Cardiac septum (tissue), 1 donor: ENCODE measurements around the gene TUT7. TPM values are rescaled to one million over a fixed set of nuclear protein-coding genes. Genes with fewer than 3 reads are reported as not detected.

ENCODE experiments used
- DNase-seq: peaks from one replicate; pipeline ENCODE4 v3.0.0-alpha.2; 2020; ENCODE audit warnings: low spot score
- intact Hi-C: fragments of 100-400 bp; cut with DNase I; formaldehyde crosslinking; loops from one replicate; pipeline ENCODE4 v1.14.0; 2022
- total RNA-seq: library from RNA; stranded (reverse); fragmentation: NEBNext Ultra II Directional; extraction: Animal tissue kit (Norgen Biotek cat#: 25700); gene quantifications from one replicate; pipeline ENCODE4 v1.2.1, GENCODE V29; 2021
- donor health status: DM: no; HTN: no; CAD: no.

The TUT7 gene
- total RNA-seq, 1 donor from 2014 or later: 14.6 TPM

DNA sequence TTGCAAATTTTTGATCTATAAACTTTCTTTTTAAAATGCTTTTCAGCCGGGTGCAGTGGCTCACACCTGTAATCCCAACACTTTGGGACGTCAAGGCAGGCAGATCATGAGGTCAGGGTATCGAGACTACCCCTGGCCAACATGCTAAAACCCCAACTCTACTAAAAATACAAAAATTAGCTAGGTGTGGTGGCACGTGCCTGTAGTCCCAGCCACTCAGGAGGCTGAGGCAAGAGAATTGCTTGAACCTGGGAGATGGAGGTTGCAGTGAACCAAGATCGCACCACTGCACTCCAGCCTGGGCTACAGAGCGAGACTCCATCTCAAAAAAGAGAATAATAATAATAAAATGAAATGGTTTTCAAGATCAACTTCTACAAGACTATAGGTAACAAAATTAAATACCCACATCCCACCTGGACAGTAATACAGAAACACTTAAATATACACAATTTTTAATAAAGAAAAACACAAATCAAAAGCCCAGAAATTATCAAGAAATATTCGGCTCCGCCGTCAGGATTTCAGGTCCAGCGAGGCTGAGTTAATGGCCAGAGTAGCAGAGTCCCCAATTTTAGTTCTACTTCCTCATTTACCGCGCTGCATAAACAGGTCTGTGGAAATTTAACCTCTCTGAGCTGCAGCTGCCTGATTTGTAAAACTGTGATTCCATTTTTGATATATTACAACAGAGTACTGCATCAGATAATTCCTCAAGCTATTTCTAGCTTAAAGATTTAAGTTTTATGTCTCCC, 4.0 kb downstream of the TUT7 start:
- DNase-seq: no peak
- intact Hi-C loops: loop anchor here (5.0 kb wide), 1 partner anchor 597 kb away; the partner anchor contains the start of gene GAS1

DNA sequence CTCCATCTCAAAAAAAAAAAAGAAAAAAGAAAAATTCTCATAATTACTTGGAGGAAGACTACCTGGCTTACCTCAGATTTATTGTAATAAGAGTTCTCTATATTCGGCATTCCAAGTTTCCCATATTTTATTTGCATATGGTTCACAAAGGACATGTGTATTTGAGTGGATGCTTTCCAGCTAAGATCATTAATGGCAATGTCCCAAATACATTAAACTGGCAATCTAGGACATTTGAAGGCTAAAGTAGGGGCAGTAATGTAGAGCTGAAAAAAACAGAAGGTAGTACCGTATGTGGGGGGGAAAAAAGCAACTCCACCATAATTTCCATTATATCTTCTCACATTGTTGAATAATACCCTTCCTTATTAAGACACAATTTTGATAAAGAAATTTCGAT, 4.9 kb downstream of the TUT7 start:
- intact Hi-C loops: no loop called here
- no peak for DNase-seq

DNA sequence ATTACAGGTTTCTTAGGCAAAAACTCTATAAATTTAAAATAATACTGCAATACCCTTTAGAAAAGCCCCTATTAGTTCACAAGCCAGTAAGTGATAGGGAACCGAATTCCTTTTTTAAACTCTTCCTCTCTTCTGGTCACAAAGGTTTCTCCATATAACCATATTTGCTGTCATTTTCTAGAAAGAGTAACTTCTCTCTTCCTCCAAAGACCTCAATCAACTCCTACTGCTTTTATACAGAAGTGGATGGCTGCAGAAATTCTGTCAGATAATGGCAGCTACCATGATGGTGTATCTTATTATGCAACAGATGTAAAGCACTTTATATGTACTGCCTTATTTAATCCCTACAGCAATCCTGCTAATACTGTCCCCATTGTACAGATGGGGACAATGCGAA, 6.2 kb downstream of the TUT7 start:
- intact Hi-C loops: no loop called here
- DNase-seq: no peak

DNA sequence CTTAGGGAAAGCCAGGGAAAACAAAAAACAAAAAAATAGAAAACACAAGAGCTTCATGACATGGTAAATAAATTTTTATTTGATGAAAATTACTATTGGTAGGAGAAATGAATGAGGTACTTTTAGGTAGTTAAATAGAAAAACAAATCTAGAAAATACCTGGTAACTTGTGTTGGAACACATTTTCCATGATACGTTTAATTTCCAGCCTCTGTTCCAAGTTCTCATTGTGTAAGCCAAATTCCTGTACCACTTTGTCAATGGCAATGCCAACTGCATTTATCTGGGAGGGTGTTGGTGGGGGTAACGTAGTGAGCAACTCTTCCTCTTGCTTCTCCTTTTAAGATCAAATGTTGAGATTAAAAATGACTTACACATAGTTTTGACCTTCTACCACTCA, 9.4 kb downstream of the TUT7 start:
- intact Hi-C loops: no loop called here
- DNase-seq: no peak

DNA sequence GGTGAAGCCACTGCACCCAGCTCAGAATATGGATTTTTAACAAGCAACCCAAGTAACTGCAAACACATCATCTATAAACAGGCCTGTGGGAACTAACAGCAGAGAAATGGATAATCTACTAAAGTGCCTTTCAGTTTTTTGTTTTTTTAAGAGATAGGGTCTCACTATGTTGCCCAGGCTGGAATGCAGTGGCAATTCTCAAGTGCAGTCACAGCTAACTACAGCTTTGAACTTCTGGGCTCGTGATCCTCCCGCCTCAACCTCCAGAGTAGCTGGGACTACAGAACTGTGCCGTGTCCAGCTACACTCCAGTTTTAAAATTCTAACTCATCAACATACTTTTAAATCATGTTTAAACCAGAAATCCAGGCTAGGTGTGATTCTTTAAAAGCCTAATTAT, 11.9 kb downstream of the TUT7 start:
- intact Hi-C loops: no loop called here

DNA sequence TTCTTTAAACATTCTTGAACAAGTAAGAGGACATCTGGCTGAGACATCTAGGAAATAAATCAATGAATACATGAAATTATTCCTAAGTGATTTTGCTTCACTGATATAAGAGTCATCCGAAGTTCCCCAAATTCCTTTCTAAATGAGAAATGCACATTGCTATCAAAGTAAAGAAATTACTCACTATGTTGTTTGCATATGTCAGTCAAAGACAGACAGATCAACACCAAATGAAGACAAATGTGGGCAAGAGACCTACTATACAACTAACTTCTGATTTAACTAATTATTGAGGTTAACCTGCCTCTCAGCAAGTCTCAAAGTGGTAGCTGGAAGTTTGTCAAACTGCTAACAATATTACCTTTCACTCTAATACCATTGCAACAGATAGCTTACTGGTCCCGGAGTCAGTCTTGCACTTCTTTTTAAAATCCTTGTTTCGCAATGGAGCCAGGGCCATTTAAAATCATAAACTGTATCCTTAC, 13.2 kb downstream of the TUT7 start:
- no peak for DNase-seq
- intact Hi-C loops: no loop called here

More for the DNA sequence above, 11.9 kb downstream of the TUT7 start:
- no peak for DNase-seq

DNA sequence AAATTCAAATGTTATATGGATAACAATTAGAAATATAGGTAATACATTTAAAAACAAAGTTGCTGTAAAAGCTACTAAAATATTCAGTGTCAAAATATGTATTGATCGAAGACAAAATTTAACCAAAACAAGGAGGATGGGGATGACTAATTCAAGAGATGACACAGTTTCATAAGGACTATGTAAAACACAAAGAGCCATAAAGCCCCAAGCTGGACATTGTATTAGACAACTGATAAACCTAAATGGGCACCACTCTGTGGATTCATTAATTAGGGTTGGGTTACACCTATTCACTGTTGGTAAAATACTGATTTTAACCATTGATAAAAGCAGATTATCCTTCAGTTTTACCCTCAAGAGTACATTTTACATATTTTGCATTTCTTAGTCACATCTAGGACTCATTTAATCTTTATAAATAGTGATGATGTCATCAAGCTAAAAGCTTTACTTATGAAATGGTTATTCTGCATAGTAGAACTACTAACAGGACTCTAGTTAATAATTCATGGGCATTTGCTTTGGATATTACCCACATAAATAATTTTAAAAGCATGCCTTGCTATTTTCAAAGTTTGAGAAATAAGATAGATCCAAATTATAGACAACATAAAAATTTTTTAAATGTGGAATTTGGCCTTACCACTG, 13.7 kb downstream of the TUT7 start:
- intact Hi-C loops: no loop called here

DNA sequence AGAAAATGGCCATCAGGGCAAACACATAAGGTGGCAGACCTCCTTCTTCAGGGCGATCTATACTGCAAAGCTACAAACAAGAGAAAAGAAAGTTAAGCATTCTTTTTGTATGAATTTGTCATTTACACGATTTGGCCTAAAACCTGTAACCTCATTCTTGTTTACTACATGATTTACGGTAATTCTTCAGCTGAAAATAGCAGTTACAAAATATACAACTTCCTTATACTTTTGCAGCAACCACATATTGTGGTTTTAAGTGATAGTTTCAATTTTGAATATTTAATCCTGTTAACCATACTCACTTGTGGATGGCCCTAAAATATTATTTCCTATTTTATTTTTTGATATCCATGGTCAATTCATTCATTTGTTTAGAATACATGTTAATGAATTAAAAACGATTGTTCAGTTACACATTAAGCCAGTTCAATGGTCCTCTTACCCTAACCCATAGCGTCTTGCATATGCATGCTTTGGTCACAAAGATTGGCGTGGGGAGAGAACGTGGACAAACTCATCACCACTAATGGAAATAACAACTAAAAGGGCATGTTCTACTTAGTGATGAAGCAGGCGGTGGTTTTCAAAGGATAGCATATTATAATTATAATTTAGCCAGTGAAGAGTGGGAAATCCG, 16.6 kb downstream of the TUT7 start:
- intact Hi-C loops: no loop called here
- DNase-seq: no peak

More for the DNA sequence above, 13.7 kb downstream of the TUT7 start:
- DNase-seq: no peak

DNA sequence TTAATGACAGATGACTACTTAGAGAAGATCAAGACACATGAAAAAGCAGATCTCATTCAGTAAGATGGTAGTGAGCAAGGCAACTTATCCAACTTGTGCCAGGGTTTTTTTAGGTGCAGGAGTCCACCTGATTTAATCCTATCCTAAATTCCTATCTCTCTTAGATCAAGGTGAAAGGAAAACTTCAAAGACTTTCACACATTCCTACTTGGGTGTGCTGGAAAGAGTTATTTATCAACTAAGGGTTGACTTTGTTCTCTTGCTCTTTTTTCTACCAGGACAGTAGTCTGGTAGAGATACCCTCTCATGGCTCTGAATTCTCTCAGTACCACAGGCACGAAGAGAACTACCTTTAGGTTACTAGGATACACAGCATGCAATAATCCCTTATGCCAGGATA, 18.2 kb downstream of the TUT7 start:
- intact Hi-C loops: no loop called here

DNA sequence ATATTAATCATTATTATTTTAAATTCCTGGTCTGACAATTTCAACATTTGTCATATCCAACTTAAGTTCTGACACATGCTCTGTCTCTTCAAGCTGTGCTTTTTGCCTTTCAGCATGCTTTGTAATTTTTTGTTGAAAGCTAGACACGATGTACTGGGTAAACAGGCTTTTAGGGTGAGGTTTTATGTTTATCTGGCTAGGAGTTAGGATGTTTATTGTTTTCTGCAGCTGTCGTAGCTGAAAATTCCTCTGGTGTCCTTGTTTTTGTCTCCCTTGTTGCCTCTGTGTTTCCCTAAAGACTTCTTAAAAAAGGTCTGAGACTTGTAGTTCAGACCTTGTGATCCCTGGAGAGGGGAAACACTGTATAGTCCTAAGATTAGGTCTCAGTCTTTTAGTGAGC, 20.6 kb downstream of the TUT7 start:
- intact Hi-C loops: no loop called here
- DNase-seq: no peak

More for the DNA sequence above, 18.2 kb downstream of the TUT7 start:
- no peak for DNase-seq

DNA sequence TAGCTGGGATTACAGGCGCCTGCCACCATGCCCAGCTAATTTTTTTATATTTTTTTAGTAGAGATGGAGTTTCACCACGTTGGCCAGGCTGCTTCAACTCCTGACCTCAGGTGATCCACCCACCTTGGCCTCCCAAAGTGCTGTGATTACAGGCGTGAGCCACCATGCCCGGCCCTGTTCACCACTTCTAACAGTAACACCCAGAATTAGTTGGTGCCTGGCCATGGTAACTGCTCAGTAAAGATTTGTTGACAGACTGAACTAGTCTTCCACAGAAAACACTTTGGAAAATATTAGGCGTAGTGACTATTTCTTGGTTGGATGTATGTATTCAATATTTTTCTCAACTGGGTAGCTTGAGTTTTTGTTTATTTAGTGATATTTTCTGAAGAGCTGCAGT, 24.0 kb downstream of the TUT7 start:
- intact Hi-C loops: no loop called here
- DNase-seq: no peak

DNA sequence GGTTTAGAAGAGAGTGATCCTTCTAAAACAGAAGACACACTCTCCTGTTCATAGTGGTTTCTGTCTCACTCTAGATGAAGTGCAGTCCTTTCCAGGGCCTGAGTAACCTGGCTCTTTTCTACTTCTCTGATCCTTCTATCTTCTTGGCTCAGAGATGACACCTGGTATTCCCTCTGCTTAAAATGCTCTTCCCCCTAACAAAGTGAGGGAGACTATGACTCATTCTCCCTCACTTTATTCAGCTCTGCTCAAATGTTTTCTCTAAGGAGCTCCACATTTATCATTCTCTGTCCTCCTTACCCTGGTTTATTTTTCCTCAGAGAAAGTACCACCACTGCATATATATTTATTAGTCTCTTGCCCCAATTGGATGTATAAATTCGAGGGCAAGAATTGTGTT, 24.6 kb downstream of the TUT7 start:
- intact Hi-C loops: no loop called here
- DNase-seq: no peak

DNA sequence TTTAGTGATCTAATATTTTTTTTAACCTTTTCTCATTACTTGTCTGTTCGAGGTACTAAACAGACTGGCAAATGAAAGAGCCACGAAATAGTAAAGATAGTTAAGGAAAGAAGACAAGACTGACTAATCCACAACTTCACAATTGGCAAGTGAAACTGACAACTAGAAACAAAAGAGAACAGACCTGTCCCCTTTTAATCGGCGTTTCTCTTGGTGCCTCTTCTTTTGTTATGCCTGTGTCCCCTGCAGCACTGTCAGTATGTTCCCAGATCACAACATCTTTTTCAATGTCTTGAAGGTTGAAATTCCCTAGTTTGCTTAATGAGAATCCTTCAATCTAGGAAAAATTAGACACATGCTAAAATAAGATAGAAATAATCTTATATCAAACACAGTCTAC, 26.1 kb downstream of the TUT7 start:
- intact Hi-C loops: no loop called here
- DNase-seq: no peak

DNA sequence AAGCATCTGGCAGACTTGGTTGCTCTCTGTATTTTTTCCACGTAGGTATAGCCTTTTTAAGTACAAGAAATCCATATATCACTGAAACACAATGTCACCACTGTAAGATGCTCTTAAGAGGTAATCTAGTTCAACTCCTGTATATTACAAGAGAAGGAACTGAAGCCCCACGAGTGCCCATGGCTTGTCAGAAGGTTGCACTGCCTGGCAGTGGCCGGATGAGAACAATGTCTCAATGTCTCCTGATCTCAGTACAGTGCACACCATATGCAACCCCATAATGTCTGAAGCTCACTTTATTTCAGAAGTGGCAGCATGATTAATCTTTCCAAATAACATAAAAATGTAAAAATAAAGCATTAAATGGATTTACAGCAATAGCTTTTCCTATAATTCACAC, 27.7 kb downstream of the TUT7 start:
- intact Hi-C loops: no loop called here
- DNase-seq: no peak

DNA sequence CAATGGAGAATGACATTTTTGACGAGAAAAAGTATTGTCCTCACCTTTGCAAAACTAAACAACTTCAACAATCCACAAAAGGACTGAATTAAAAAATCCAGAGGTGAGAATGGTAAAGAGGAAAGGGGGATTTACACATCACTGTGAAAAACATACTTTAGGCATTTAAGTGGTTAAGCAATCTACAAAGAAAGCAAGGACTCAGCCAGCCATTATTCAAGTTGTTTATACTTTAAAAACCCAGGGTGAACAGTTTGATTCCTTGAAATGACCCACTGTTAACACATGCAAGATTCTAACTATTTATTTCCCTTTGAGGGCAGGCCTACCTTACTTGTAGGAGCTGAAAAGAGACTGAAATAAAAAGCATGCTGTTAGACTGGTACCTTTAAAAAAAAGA, 29.3 kb downstream of the TUT7 start:
- intact Hi-C loops: no loop called here

DNA sequence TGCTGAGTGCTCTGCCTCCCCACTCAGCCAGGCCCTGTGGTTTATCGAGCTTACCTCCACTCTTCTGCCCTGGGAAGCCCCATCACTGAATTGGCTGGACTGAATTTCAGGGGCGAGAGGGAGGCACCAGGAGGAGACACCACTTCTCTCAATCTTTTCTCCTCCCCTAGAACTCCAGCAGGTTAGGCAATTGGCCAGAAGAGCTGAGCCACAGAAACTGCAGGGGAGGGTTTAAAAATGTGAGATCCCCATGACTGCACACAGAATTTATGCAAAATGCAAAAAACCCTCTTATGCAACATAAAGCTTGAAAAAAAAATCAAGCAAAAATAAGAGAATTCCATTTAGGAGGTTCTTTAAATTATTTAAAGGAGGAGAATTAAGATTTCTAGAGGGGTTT, 29.9 kb downstream of the TUT7 start:
- no peak for DNase-seq
- intact Hi-C loops: no loop called here

More for the DNA sequence above, 29.3 kb downstream of the TUT7 start:
- no peak for DNase-seq

DNA sequence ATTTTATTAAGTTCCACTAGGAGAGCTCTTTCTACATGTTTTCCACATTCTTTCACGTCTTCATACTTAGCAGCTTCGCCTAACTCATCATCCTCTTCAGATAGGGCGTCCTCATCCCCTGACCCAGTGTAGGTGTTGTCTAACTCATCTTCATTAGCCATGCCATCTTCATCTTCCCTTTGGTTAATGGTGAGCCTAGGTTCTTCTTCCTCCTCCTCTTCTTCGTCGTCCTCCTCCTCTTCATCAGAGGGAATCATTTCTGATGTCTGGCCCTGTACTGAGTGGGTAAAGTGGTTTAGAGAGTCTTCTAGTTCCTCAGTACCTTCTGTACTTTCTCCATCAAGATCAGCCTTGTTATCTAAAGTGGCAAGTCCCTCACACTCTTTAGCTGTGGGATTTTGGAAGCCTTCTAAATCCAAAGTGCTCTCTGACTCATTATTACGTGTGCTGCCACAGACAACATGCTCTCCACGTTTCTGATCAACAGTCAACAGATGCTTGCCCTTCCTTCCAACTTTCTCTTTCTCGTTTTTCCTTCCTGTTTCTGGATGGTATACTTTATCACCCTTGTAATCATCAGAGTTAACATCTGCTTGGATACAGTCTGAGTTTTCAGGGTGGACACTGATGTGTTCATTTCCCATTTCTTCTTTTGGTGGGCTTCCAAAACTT, 31.1 kb downstream of the TUT7 start:
- no peak for DNase-seq
- intact Hi-C loops: no loop called here

DNA sequence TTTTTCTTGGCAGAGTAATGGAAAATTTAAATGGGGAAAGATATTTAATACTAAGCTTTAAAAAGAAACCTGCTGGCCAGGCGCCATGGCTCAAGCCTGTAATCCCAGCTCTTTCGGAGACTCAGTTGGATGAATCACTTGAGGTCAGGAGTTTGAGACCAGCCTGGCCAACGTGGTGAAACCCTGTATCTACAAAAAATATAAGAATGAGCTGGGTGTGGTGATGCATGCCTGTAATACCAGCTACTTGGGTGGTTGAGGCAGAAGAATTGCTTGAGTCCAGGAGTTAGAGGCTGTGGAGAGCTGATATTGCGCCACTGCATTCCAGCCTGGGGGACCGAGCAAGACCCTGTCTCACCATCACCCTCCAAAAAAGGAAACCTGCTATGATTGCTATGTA, 32.8 kb downstream of the TUT7 start:
- DNase-seq: no peak
- intact Hi-C loops: no loop called here

DNA sequence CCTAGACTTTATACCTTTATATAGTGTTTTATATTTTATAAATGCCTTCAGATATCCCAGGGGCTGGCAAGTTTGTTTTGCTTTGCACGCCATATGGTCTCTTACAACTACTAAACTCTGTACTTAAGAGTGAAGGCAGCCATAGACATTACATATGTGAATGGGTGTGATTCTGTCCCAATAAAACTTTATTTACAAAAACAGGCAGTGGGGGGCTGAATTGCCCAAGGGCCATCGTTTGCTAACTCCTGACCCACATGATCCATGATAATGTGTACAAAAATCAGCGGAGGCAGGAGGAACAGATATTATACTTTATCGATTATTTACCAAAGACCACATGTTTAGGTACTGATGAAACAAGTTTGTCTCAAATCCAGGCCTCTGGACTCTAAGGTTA, 36.0 kb downstream of the TUT7 start:
- intact Hi-C loops: no loop called here
- no peak for DNase-seq

DNA sequence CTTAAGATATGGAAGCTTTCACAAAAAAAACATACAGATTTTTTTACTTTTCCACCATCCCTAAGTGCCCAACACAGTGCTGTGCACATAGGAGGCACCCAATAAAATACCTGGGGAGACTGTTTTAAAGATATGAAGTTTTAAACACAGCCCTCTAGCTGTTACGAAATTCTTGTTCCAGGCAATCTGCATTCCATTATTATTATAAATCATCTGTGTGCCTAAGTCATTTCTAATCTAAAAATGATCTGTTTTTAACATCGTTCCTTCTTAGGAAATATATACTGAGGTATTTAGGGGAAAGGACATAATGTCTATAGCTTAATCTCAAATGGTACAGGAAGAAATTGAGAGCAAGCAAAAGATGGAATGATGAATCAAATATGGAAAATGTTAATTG, 39.1 kb downstream of the TUT7 start:
- no peak for DNase-seq
- intact Hi-C loops: no loop called here
